Mucosa of descending colon (tissue), 3 donors: ENCODE results near the gene TBX6. TPM values are rescaled to one million over a fixed set of nuclear protein-coding genes. Genes with fewer than 3 reads are reported as not detected.

Source experiments
- ATAC-seq: fragments of 200-7000 bp; cut with Tn5 transposase; one replicate; pipeline ENCODE4 v1.9.1; 2020; ENCODE audit warnings: mild to moderate bottlenecking, moderate library complexity
- DNase-seq, 3 donors: peaks; one replicate each; pipeline ENCODE4 v3.0.0-alpha.2; 2020
- H3K36me3 ChIP-seq: fragments of 200-600 bp; one replicate; pipeline ENCODE4 v1.8.0; 2021; ENCODE audit warnings: low read depth, mild to moderate bottlenecking
- H3K4me1 ChIP-seq: fragments of 200-600 bp; one replicate; pipeline ENCODE4 v1.8.0; 2021; ENCODE audit warnings: low read depth, mild to moderate bottlenecking
- H3K4me3 ChIP-seq: fragments of 200-600 bp; one replicate; pipeline ENCODE4 v1.8.0; 2021; ENCODE audit warnings: mild to moderate bottlenecking
- H3K9me3 ChIP-seq: fragments of 200-600 bp; one replicate; pipeline ENCODE4 v1.8.0; 2021; ENCODE audit warnings: mild to moderate bottlenecking
- CTCF ChIP-seq: fragments of 200-600 bp; IDR thresholded peaks from one replicate; pipeline ENCODE4 v1.8.0; 2022; ENCODE audit warnings: antibody characterized with exemption, mild to moderate bottlenecking
- intact Hi-C, 2 donors: fragments of 100-400 bp; cut with DNase I in 1 of 2; cut with micrococcal nuclease in 1 of 2; formaldehyde crosslinking; loops; one replicate each; pipeline versions ENCODE4 v1.11.0 to v1.11.1; 2022; cut with DNase I, micrococcal nuclease
- total RNA-seq, 3 donors: library from RNA; stranded (reverse); fragmentation: NEBNext Ultra II Directional in 2 of 3; extraction: Animal tissue kit (Norgen Biotek cat#: 25700) in 2 of 3; gene quantifications; one replicate each; pipeline versions ENCODE4 v1.2.1 to v1.2.4, GENCODE V29; 2021 to 2023
- donor health status: DM: no; HTN: no; CAD: no; lungs with moderate emphysema.
- donor health status: DM: no; HTN: no; CAD: no.
- donor health status: DM: no; HTN: yes; CAD: no.

Gene TBX6
- total RNA-seq, 3 donors from 2014 or later: 0.63 to 1.9 (median 0.90) TPM

- Histone ChIP-seq H3K36me3 (no peaks in the 10 kb centered on the region), H3K4me3 (no peak overlapping the region), H3K9me3 (no peaks in the 10 kb centered on the region), H3K4me1 (peaks cover 15% of the 10 kb centered on the region)
- DNase-seq (peak in 2 of 3 donors; percentile 21 to 53), ATAC-seq (no peak)
- intact Hi-C loops: no loop called here
- TF ChIP-seq CTCF: no peak
Observed at GRCh38 chr16:30088832-30089624, 2.7 kb downstream of the TBX6 start.

DNA sequence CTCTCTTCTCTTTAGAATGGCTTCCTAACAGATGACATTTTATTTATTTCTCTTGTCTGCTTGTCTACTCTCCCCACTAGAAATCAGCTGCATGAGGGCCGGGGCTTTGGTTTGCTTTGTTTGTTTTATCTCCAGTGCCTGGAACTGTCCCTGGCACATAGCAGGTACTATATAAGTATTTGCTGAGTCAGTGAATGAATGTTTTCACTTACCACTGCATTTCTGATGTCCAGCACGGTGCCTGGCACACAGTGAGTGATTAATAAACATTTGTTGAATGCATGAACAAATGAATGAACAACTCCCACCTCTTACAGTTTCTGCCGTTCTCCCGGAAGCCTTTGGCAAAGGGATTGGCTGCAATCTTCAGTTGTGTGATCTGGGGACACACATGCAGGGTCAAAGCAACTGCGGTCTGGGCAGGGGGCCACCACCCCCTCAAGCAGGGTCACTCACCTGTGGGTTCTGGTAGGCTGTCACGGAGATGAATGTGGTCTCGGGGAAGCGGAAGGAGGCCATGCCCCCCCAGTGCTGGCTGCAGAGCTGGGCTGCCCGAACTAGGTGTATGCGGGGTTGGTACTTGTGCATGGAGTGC is 3.4 kb downstream of the TBX6 start:
- ATAC-seq (no peak), DNase-seq (no peak)
- Histone ChIP-seq H3K36me3 (no peaks in the 10 kb centered on the region), H3K4me1 (peaks cover 15% of the 10 kb centered on the region), H3K4me3 (no peak overlapping the region), H3K9me3 (no peaks in the 10 kb centered on the region)
- intact Hi-C loops: no loop called here
- TF ChIP-seq CTCF: no peak

DNA sequence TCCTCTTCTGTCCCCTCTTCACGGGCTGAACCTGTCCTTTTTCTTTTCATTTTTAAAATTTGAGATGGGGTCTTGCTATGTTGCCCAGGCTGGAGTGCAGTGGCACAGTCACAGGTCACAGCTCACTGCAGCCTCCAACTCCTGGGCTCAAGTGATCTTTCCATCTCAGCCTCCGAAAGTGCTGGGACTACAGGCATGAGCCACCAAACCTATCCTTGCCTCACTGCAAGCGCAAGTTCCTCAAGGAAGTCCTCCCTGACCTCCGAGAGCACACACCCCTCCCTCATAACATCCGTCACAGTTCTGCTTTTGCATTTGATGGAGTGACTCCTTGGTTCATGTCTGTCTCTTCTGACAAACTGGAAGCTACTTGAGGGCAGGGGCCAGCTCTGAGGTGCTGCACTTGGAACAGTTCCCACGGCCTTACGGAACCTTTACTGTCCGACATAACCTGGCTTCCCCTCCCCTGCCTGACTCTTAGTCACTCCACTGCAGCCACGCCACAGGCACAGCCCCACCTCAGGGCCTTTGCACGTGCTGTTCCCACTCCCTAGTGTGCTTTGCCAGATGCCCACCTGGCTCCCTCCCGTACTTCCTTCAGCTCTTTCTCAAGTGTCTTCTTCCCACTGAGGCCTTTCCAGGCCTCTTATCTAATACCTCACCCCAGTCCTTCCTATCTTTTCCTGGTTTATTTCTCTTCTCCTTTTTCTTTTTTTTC is 4.4 kb downstream of the TBX6 start:
- Histone ChIP-seq H3K36me3 (no peaks in the 10 kb centered on the region), H3K4me3 (no peak overlapping the region), H3K4me1 (peaks cover 6% of the 10 kb centered on the region), H3K9me3 (no peaks in the 10 kb centered on the region)
- no peak for TF ChIP-seq CTCF
- DNase-seq: peak in 2 of 3 donors; percentile 23 to 51
- intact Hi-C loops: no loop called here
- no peak for ATAC-seq

DNA sequence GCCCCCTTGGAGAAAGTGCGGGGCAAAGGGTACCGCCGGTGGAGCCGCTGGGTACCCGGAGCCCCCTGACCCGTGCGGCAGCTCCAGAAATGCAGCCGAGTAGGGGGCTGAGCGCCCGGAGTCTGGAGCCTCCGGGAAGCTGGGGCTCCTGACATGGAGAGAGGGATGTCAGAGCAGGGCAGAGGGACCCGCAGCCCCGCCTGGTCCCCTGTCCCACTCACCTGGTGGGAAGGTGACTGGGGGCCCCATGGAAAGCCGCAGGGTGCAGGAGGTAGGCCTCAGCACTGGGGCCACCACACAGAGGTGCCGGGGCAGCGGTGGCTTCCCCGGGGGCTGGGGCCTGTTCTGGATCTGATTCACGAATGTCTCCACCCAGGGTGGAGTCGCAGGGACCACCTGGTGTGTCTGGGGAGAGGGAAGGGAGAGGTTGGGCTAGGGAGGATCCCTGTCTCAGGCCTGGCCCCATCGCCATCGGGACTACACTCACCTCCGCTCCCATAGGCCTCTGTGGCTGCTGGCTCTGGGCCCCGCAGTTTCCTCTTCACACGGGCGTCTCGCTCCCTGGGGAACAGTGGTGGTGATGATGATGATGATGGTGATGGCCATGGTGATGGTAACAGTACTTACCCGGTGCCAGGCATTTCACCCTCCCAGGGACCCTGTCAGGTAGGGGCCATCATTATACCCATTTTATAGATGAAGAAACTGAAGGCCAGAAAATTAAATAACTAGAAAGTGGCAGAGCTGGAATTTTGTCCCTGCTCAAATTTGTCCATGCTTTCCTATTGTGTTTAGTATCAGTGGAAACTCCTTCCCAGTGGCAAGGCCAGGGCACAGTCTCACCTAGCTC is 5.2 kb downstream of the TBX6 start:
- DNase-seq (peak in 1 of 3 donors; percentile 22), ATAC-seq (no peak)
- H3K36me3 ChIP-seq: no peaks in the 10 kb centered on the region
- intact Hi-C loops: no loop called here
- H3K4me3 ChIP-seq: no peak overlapping the region
- no peak for TF ChIP-seq CTCF
- peaks cover 4% of the 10 kb centered on the region for H3K4me1 ChIP-seq
- no peaks in the 10 kb centered on the region for H3K9me3 ChIP-seq

GRCh38 chr16:30085820-30086219 is 5.9 kb downstream of the TBX6 start:
- Histone ChIP-seq H3K4me1 (no peaks in the 10 kb centered on the region), H3K36me3 (no peaks in the 10 kb centered on the region), H3K9me3 (no peaks in the 10 kb centered on the region), H3K4me3 (no peak overlapping the region)
- intact Hi-C loops: no loop called here
- ATAC-seq: no peak
- no peak for TF ChIP-seq CTCF
- peak in 1 of 3 donors; percentile 47 for DNase-seq
